ENCODE data around the gene CHCHD6.

DNA sequence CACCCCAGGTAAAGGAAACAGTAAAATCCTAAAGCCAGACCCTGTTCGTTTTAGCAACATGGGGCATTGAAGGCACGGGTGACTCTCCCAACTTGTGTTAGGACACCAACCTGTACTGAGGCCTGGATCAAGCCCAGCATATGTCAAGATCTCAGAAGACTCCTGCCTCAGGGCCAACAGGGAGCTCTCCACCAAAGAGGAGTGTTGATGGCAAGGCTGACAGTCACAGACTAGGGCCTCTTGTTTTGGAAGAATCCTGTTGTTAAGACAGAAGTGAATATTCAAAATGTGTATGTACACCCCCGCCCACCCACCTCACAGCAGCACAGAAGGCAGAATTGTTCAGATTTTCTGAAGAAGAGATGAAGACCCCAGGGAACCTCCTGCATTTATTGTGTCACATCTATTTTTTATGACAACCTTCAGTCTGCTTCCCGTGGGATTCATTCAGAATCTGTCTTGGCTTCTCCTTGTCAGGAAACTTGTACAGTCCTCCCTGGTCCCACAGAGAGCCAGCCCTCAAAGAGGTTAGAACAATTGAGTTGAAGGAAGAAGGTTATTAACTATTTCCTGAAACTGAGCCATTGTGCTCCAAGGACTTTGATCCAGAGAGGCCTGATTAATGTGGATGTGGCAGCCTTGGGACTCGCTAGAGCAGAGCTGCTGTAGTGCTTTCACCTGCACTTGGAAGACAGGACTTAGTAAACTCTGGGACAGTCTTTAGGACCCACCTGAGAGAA is 217.2 kb downstream of the CHCHD6 start:
- TF ChIP-seq EZH2phosphoT487 (IDR thresholded peaks at IDR 0.05; ENCODE audit: insufficient read depth, low read depth) = no peak
- no peak for TF ChIP-seq EZH2 (IDR thresholded peaks at IDR 0.05; ENCODE audit: insufficient read depth, poor library complexity, severe bottlenecking)
